ENCODE results near the gene C6orf89.

The C6orf89 gene

GRCh38 chr6:36961441-36962435, 76.0 kb downstream of the C6orf89 start:
- CTCF ChIA-PET = no interaction called here
- POLR2A ChIA-PET = no interaction called here
- DNase-seq (ENCODE audit: extremely low spot score) = no peak
- no peak for TF ChIP-seq CTCF (IDR thresholded peaks at IDR 0.05; ENCODE audit: control extremely low read depth, extremely low read depth, low read depth, missing control alignments)

GRCh38 chr6:36962874-36963273, 77.1 kb downstream of the C6orf89 start:
- no peak for TF ChIP-seq CTCF (IDR thresholded peaks at IDR 0.05; ENCODE audit: control extremely low read depth, extremely low read depth, low read depth, missing control alignments)
- ChIA-PET POLR2A (no interaction called here), CTCF (interaction anchor here (0.8 to 2.5 kb wide), 7 partner anchors 9 to 181 kb away, joined by 3 to 8 read pairs (median 7); partner anchors contain the start of gene PI16)
- peak; percentile 91 for DNase-seq (ENCODE audit: extremely low spot score)

- peak; percentile 63 for DNase-seq (ENCODE audit: extremely low spot score)
- CTCF ChIA-PET = interaction anchor here (0.6 to 4.0 kb wide), 14 partner anchors 8 to 247 kb away, joined by 3 to 15 read pairs (median 3); partner anchors contain the start of genes C6orf89, MTCH1 and PI16
- TF ChIP-seq CTCF (IDR thresholded peaks at IDR 0.05; ENCODE audit: control extremely low read depth, extremely low read depth, low read depth, missing control alignments) = no peak
- POLR2A ChIA-PET = no interaction called here
These were observed 77.9 kb downstream of the C6orf89 start for GRCh38 chr6:36963451-36964290.

GRCh38 chr6:36964349-36964748, 78.6 kb downstream of the C6orf89 start:
- POLR2A ChIA-PET = interaction anchor here (0.5 kb wide), 1 partner anchor 100 kb away, joined by 4 read pairs; no protein-coding TSS in a partner anchor
- TF ChIP-seq CTCF (IDR thresholded peaks at IDR 0.05; ENCODE audit: control extremely low read depth, extremely low read depth, low read depth, missing control alignments) = no peak
- no peak for DNase-seq (ENCODE audit: extremely low spot score)
- CTCF ChIA-PET = interaction anchor here (0.6 to 4.0 kb wide), 10 partner anchors 8 to 246 kb away, joined by 3 to 15 read pairs (median 4); partner anchors contain the start of genes C6orf89, MTCH1 and PI16

GRCh38 chr6:36964908-36965307, 79.2 kb downstream of the C6orf89 start:
- ChIA-PET CTCF (interaction anchor here (1.5 to 4.0 kb wide), 4 partner anchors 9 to 53 kb away, joined by 3 to 18 read pairs (median 12); partner anchors contain the start of genes MTCH1 and PI16), POLR2A (interaction anchor here (0.5 kb wide), 1 partner anchor 100 kb away, joined by 4 read pairs; no protein-coding TSS in a partner anchor)
- no peak for TF ChIP-seq CTCF (IDR thresholded peaks at IDR 0.05; ENCODE audit: control extremely low read depth, extremely low read depth, low read depth, missing control alignments)
- no peak for DNase-seq (ENCODE audit: extremely low spot score)

- POLR2A ChIA-PET = no interaction called here
These were observed 81.5 kb downstream of the C6orf89 start for GRCh38 chr6:36967301-36967700.

More at GRCh38 chr6:36967301-36967700, 81.5 kb downstream of the C6orf89 start:
- CTCF ChIA-PET = interaction anchor here (2.3 to 4.0 kb wide), 3 partner anchors 10 to 13 kb away, joined by 8 to 18 read pairs (median 15); partner anchors contain the start of gene PI16
- no peak for TF ChIP-seq CTCF (IDR thresholded peaks at IDR 0.05; ENCODE audit: control extremely low read depth, extremely low read depth, low read depth, missing control alignments)
- no peak for DNase-seq (ENCODE audit: extremely low spot score)
